H1 (cell line): ENCODE results near the gene ANKRD9. TPM values are rescaled to one million over a fixed set of nuclear protein-coding genes. Genes with fewer than 3 reads are reported as not detected.

Experiments used
- ASH2L ChIP-seq: fragments of 200-600, 300-600 bp; sonication (generic); IDR thresholded peaks from one replicate; pipeline ENCODE4 v1.7.1; 2017; ENCODE audit warnings: low read length
- CBX8 ChIP-seq: fragments of 300-800, 300-1000 bp; sonication (generic); IDR thresholded peaks from 2 replicates; pipeline ENCODE4 v1.7.1; 2016; ENCODE audit warnings: low read depth, low read length, borderline replicate concordance
- CEBPB ChIP-seq: IDR thresholded peaks from 2 replicates; pipeline ENCODE4 v1.6.1; 2012; ENCODE audit warnings: low read depth, low read length
- CHD1 ChIP-seq: IDR thresholded peaks from 2 replicates; pipeline ENCODE4 v1.6.1; 2012; ENCODE audit warnings: low read depth, low read length, improper control_type of control experiment
- EP300 ChIP-seq, 2 experiments: IDR thresholded peaks; 1 replicate in 1 of 2; 2 replicates in 1 of 2; pipeline ENCODE4 v1.6.1; 2011 to 2012; ENCODE audit warnings: low read depth in 2 of 2, low read length in 2 of 2, mild to moderate bottlenecking in 2 of 2, borderline replicate concordance in 1 of 2, inconsistent platforms in 1 of 2, moderate library complexity in 1 of 2
- GABPA ChIP-seq: IDR thresholded peaks from 2 replicates; pipeline ENCODE4 v1.6.1; 2011; ENCODE audit warnings: mild to moderate bottlenecking, low read length, moderate library complexity, borderline replicate concordance; ENCODE audit not compliant: insufficient read depth
- HDAC6 ChIP-seq: IDR thresholded peaks from one replicate; pipeline ENCODE4 v1.7.1; 2012; ENCODE audit warnings: low read depth, mild to moderate bottlenecking, inconsistent platforms, low read length, moderate library complexity
- JUN ChIP-seq: IDR thresholded peaks from 2 replicates; pipeline ENCODE4 v1.6.1; 2011; ENCODE audit warnings: low read depth, mild to moderate bottlenecking, improper control_type of control experiment, low read length
- KDM5A ChIP-seq: fragments of 200-600 bp; IDR thresholded peaks from 2 replicates; pipeline ENCODE4 v1.7.1; 2012; ENCODE audit warnings: mild to moderate bottlenecking, low read length, inconsistent platforms, mixed read lengths
- POLR2A ChIP-seq, 2 experiments: IDR thresholded peaks; 1 replicate in 1 of 2; 2 replicates in 1 of 2; pipeline ENCODE4 v1.6.1; 2011; ENCODE audit warnings: low read depth in 2 of 2, low read length in 2 of 2, mild to moderate bottlenecking in 2 of 2; ENCODE audit errors: control extremely low read depth in 1 of 2
- RBBP5 ChIP-seq: IDR thresholded peaks from 2 replicates; pipeline ENCODE4 v1.7.1; 2012; ENCODE audit warnings: low read depth, mild to moderate bottlenecking, inconsistent platforms, low read length, moderate library complexity, borderline replicate concordance
- RXRA ChIP-seq: IDR thresholded peaks from 2 replicates; pipeline ENCODE4 v1.6.1; 2011; ENCODE audit warnings: low read depth, mild to moderate bottlenecking, low read length, moderate library complexity; ENCODE audit not compliant: insufficient read depth
- SAP30 ChIP-seq: fragments of 300-600 bp; sonication (generic); IDR thresholded peaks from 2 replicates; pipeline ENCODE4 v1.7.1; 2012; ENCODE audit warnings: low read length, moderate library complexity, mild to moderate bottlenecking, inconsistent platforms; ENCODE audit not compliant: insufficient read depth, insufficient replicate concordance
- SIN3A ChIP-seq, 2 experiments: IDR thresholded peaks in 1 of 2; conservative IDR thresholded peaks in 1 of 2; 2 replicates each; pipeline ENCODE4 v1.6.1; 2011 to 2012; ENCODE audit warnings: low read length in 2 of 2, improper control_type of control experiment in 1 of 2, low read depth in 1 of 2, mild to moderate bottlenecking in 1 of 2
- SP1 ChIP-seq: IDR thresholded peaks from 2 replicates; pipeline ENCODE4 v1.6.1; 2011; ENCODE audit warnings: low read depth, low read length
- SUZ12 ChIP-seq: fragments of 200-600 bp; sonication (generic); IDR thresholded peaks from 2 replicates; pipeline ENCODE4 v1.6.1; 2012; ENCODE audit warnings: mild to moderate bottlenecking, inconsistent platforms, low read length, moderate library complexity, mixed read lengths
- TAF1 ChIP-seq: IDR thresholded peaks from 2 replicates; pipeline ENCODE4 v1.6.1; 2011; ENCODE audit warnings: mild to moderate bottlenecking, low read depth, low read length
- TBP ChIP-seq: IDR thresholded peaks from 2 replicates; pipeline ENCODE4 v1.6.1; 2011; ENCODE audit warnings: low read depth, low read length, improper control_type of control experiment
- ZNF274 ChIP-seq: IDR thresholded peaks from 2 replicates; pipeline ENCODE4 v1.7.0; 2012; ENCODE audit warnings: low read length, borderline replicate concordance; ENCODE audit errors: extremely low read depth
- polyA plus RNA-seq, 7 experiments: library from polyadenylated mRNA; depleted of rRNA in 3 of 7; stranded (reverse) in 5 of 7; unstranded in 2 of 7; fragments of >200 nt in 5 of 7; fragments of 200-250 nt in 2 of 7; gene quantifications; 1 replicate in 5 of 7; 2 replicates in 1 of 7; 4 replicates in 1 of 7; pipeline versions ENCODE4 v1.2.1 to v1.2.3, GENCODE V29; 2011 to 2013; ENCODE audit warnings: missing spikeins in 2 of 7, mixed read lengths in 2 of 7
- total RNA-seq: library from RNA; stranded (reverse); fragmentation: NEBNext Ultra II Directional; extraction: Animal tissue kit (Norgen Biotek cat#: 25700); gene quantifications from 2 replicates; pipeline ENCODE4 v1.2.1, GENCODE V29; 2021

ANKRD9 gene
- total and polyA plus RNA-seq, 2 of the 8 experiments (the other 6 are each of a cell fraction or from before 2014, with no cell fraction given): 37.0 to 41.8 TPM

GRCh38 chr14:102524451-102525218 is 15.1 kb upstream of the ANKRD9 start (continued):
- TF ChIP-seq SIN3A (conservative IDR thresholded peaks at IDR 0.05 in 1 of 2, IDR thresholded peaks at IDR 0.05 in 1 of 2; ENCODE audit: low read depth in 1 of 2, low read length in 2 of 2) (peak in 1 of 2 experiments; percentile 46; a peak in 2 of 4 replicates), TBP (peak; percentile 71; the same call in 1 of the 2 replicates), SAP30 (no peak), KDM5A (no peak), RBBP5 (0 out of 2 replicates have a peak, but pooled peaks have one; percentile 45), GABPA (peak; percentile 67; the same call in 1 of the 2 replicates), HDAC6 (no peak), EP300 (IDR thresholded peaks at IDR 0.05; ENCODE audit: borderline replicate concordance in 1 of 2, low read depth in 2 of 2, low read length in 2 of 2) (no peak; a peak in 1 of 3 replicates), CEBPB (no peak), SUZ12 (no peak), ZNF274 (no peak), CBX8 (no peak), TAF1 (peak; percentile 85), JUN (no peak), SP1 (peak; percentile 94), CHD1 (no peak), RXRA (peak; percentile 67; the same call in 1 of the 2 replicates), POLR2A (IDR thresholded peaks at IDR 0.05; ENCODE audit: control extremely low read depth in 1 of 2, low read depth in 2 of 2, low read length in 2 of 2) (peak in 1 of 2 experiments; percentile 70; a peak in 2 of 3 replicates), ASH2L (peak; percentile 21)
